ENCODE data around the gene TTLL9.
"Not testable (repeated sequence)": the region's sequence is repeated elsewhere in the genome, so short reads cannot be mapped to it uniquely, and the experiment has no call there.

TTLL9 gene

DNA sequence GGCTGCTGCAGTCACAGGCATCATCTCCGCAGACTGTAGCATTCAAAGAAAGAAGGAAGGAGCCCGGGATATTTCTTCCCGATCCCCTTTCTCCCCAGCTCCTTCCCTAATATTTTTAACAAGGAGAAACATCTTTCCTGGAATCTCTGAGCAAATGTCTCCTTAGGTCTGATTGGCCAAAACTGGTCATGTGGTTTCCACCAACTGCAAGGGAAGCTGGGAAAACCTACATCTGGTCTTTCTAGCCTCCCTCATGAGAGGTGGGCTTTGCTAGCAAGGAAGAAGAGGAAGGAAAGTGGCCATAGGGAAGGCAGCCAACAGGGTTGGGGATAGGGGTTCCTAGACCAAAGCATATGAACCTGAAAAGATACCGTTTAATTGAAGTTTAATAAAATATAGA is 46.3 kb downstream of the TTLL9 start:
- DNase-seq: no peak

DNA sequence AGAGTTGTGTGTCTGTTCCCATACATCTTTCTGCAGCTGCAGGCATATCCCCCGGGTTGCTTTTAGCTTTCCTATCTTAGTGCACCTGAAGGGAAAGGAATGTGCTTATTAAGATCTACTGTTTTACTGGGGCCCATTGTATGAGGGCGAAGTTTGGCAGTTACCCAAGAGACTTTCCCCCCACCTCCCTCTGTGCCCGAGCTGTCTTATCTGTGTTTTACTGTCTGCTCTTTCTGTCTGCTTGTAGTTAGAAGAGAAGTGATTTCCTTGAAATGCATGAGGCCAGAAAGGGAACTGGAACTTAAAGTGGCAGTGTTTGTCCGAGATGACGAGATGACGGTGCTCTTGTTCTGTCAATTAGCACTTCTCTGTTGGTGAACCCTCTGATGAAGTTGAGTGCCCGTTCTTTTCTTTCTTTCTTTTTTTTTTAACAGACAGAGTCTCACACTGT is 47.6 kb downstream of the TTLL9 start:
- not testable (repeated sequence) for DNase-seq

GRCh38 chr20:31918466-31919105 is 48.2 kb downstream of the TTLL9 start:
- no peak for DNase-seq

- no peak for DNase-seq
These were observed 49.1 kb downstream of the TTLL9 start for GRCh38 chr20:31919410-31920155.

DNA sequence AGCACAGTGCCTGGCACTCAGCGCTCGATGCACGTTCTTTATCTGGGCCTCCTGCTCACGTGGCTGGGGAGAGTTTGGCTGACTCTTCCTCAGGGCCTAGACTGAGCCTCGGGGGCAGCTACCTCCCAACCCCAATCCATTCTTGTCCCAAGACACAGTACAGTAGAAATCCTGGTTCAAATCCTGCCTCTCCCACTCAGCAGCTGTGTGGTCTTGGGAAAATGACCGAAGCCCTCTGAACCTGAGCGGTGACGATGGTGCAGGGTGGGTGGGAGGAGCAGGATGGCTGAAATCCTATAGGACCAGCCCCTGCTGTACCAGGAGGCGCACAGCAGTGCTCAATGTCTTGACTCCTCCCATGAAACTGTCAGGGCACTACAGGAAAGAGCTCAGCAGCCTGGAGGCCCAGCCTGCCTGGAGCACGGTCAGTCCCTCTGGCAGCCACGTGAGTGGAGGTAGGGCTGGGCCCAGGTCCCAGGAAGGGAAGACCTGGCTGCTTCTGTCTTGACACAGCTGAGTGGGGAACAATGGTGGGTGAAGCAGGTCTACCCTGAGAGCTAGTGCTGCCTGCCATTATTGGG is 49.9 kb downstream of the TTLL9 start:
- no peak for DNase-seq

DNA sequence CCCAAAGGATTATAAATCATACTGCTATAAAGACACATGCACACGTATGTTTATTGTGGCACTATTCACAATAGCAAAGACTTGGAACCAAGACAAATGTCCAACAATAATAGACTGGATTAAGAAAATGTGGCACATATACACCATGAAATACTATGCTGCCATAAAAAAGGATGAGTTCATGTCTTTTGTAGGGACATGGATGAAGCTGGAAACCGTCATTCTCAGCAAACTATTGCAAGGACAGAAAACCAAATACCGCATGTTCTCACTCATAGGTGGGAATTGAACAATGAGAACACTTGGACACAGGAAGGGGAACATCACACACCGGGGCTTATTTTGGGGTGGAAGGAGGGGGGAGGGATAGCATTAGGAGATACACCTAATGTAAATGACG is 51.0 kb downstream of the TTLL9 start:
- DNase-seq: not testable (repeated sequence)

DNA sequence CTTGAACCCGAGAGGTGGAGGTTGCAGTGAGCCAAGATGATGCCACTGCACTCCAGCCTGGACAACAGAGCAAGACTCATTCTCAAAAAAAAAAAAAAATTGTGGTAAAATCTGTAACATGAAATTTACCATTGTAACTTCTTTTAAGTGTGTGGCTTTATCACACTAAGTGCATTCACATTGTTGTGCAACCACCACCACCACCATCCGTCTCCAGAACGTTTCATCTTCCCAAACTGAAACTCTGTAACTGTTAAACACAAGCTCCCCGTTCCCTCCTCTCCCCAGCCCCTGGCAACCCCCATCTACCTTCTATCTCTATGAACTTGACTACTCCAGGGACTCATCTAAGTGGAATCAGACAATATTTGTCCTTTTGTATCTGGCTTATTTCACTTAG is 51.7 kb downstream of the TTLL9 start:
- no peak for DNase-seq

GRCh38 chr20:31922588-31922987 is 52.2 kb downstream of the TTLL9 start:
- DNase-seq: no peak

DNA sequence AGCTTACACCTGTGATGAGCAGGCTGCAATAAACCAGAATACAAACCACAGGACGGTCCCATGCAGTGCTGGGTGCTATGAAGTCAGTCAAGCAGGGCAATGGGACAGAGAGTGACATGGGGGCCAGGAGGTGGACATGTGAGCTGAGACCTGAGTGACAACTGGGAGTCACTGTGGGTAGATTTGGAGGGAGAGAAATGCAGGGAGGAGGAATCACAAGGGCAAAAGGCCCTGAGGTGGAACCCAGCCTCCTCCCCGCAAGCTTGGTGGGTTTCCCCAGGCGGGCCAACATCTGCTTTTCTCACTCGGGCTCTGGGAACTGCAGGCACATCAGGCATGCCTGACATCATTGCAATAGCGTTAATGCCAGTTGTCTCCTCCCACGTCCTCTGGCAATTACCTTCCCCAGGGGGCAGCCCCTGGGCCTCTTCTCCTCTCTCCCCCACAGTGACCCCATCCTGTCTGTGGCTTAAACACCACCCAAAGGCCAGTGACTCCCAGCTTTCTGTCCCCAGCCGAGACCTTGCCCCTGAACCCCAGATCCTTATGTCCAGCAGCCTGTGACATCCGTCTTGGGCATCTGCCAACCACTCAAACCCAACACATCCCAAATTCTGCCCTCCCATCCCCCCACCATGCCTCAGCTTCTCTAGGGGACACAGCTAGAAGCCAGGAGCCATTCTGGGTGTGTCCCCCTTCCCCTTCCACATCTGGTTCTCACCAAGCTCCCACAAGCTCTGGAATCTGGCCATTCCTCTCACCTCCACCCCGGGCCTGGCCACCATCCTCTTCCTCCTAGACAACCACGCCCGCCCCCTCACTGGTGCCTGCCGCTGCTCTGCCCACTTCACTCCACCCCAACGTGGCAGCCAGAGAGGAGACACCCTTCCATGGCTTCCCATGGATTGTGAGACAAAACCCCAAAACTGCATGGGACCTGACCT is 53.2 kb downstream of the TTLL9 start:
- no peak for DNase-seq

DNA sequence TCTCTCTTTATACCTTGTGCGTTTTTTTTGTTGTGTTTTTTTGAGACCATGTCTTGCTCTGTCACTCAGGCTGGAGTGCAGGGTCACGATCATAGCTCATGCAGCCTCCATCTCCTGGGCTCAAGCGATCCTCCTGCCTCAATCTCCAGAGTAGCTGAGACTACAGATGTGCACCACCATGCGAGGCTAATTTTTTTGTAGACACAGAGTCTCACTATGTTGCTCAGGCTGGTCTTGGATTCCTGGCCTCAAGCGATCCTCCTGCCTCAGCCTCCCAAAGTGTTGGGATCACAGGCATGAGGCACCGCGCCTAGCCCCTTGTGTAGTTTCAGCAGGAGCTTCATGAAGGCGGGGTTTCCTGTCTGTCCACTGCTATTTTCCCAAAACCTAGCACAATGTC is 54.1 kb downstream of the TTLL9 start:
- no peak for DNase-seq

DNA sequence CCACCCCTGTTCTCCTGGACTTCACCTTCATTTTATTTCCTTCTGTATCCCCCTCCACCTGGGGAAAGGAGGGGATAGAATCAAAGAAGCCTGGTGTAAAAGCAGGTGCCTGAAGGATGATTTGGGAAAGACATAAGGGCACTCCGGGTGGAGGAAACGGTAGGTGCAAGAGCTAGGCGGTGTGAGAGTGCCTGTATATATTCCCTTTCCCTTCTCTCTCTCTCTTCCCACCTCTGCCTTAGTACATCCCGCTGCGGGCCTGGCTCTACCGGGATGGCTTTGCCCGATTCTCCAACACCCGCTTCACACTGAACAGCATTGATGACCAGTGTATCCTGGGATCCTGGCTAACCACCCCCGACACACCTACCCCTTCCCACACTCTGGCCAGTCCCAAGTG is 55.2 kb downstream of the TTLL9 start:
- DNase-seq: no peak

DNA sequence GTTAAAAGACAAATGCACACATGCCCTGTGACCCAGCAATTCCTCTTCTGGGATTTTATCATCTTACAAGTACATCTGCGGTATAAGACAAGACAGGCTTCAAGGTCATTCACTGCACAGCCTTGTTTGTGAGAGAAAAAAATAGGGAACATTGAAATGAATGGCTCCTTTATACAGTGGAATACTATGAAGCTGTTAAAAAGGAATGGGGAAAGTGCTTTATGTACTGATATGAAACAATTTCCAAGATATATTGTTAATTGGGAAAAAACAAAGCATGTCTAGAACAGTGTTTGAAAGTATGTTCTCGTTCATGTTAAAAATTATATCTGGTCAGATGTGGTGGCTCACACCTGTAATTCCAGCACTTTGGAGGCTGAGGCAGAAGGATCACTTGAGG is 56.1 kb downstream of the TTLL9 start:
- DNase-seq: no peak

- DNase-seq: no peak
These were observed 57.3 kb downstream of the TTLL9 start for GRCh38 chr20:31927627-31928159.

GRCh38 chr20:31929631-31930030 is 59.2 kb downstream of the TTLL9 start:
- not testable (repeated sequence) for DNase-seq

GRCh38 chr20:31930779-31931178 is 60.3 kb downstream of the TTLL9 start:
- DNase-seq: no peak

DNA sequence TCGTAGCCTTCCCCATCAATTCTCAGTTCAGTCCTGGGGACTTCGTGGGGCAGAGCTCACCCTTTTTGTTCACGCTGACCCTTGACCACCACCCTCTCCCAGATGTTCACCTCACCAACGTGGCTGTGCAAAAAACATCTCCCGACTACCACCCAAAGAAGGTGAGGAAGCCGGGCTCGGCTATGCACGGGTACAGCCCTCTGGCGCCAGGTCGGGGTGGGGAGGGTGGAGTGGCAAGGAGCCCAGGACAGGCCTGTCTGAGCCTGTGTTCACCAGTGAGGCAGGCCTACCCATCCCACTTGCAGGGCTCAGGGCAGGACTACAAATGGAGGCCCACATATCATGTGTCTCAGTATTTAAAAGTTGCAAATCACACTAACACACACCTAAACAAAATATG is 63.3 kb downstream of the TTLL9 start:
- DNase-seq: no peak

- DNase-seq: no peak
These were observed 64.1 kb downstream of the TTLL9 start for GRCh38 chr20:31934491-31934890.

DNA sequence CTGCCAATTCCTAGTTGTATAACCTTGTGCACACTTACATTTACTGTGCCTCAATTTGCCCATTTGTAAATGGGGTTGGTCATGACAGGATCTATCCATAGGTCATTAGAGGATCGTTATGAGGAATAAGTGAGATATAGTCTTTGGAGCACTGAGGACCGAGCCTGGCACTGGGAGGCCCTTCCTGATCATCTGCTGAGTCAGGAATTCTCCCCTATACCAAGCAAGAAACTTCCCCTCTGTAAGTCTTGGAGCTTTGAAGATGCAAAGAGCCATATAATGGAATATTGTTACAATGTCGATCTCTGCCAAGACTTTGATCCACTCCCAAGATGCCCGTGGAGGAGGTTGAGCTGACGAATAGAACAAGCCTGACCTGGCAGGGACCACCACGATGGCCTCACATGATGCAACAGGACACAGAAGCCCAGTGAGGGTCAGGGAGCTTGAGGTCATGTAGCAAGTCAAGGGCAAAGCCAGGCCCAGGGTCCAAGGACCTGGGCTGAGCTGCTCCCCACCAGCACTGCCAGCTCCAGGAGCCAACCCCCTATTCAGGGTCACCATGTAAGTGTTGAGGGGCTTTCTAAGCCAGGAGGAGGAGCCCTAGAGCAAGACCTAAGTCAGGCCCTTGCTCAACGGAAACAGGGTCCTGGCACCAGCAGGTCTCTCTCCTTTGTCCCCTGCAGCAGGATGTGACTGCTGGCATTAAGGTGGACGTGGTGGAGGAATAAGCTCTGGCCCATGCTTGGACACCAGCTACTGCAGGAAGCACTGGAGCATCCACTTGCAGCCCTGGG is 64.7 kb downstream of the TTLL9 start:
- DNase-seq: no peak

GRCh38 chr20:31936420-31936819 is 66.0 kb downstream of the TTLL9 start:
- DNase-seq: no peak

- DNase-seq: no peak
These were observed 67.4 kb downstream of the TTLL9 start for GRCh38 chr20:31937820-31938219.

All from anterior cingulate cortex (tissue), 58 donors.